HL-60 (cell line): ENCODE data around the gene PPP1R3C.
A peak's percentile ranks its signal among the peaks of the same experiment; 100 is the strongest.

Experiments used
- DNase-seq, 2 experiments: peaks; one replicate each; pipeline ENCODE4 v3.0.0-alpha.2; 2010 to 2020; ENCODE audit warnings: low read depth in 1 of 2, low spot score in 1 of 2
- H3K27ac ChIP-seq: fragments of 250-450 bp; sonication (Bioruptor Pico); replicated peaks from 2 replicates; pipeline ENCODE4 v1.5.1; 2020; ENCODE audit warnings: mild to moderate bottlenecking, moderate library complexity
- H3K27me3 ChIP-seq: fragments of 250-450 bp; sonication (Bioruptor Pico); 2 replicates; pipeline ENCODE4 v1.5.1; 2021; ENCODE audit warnings: mild to moderate bottlenecking, moderate library complexity; ENCODE audit not compliant: insufficient read depth, poor library complexity, severe bottlenecking
- H3K4me3 ChIP-seq: replicated peaks from 2 replicates; pipeline ENCODE4 v1.5.1; 2011; ENCODE audit warnings: mild to moderate bottlenecking, control low read depth, low read length; ENCODE audit not compliant: insufficient read depth
- CTCF ChIP-seq: IDR thresholded peaks from one replicate; pipeline ENCODE4 v1.5.1; 2011; ENCODE audit warnings: low read length, control low read depth, inconsistent platforms; ENCODE audit not compliant: insufficient read depth
- GABPA ChIP-seq: IDR thresholded peaks from 2 replicates; pipeline ENCODE4 v1.6.1; 2012; ENCODE audit warnings: low read depth
- POLR2AphosphoS5 ChIP-seq: IDR thresholded peaks from 2 replicates; pipeline ENCODE4 v1.6.1; 2012; ENCODE audit warnings: low read depth
- REST ChIP-seq: IDR thresholded peaks from 2 replicates; pipeline ENCODE4 v1.6.1; 2012; ENCODE audit warnings: low read depth; ENCODE audit not compliant: insufficient replicate concordance
- SPI1 ChIP-seq: IDR thresholded peaks from 2 replicates; pipeline ENCODE4 v1.6.1; 2012; ENCODE audit warnings: low read depth, mild to moderate bottlenecking, borderline replicate concordance
- long read RNA-seq: library from polyadenylated mRNA; unstranded; transcript quantifications from one replicate; pipeline ENCODE4 v2.0.0, GENCODE V29; 2020

Gene PPP1R3C
- long read RNA-seq: 0 reads

DNA sequence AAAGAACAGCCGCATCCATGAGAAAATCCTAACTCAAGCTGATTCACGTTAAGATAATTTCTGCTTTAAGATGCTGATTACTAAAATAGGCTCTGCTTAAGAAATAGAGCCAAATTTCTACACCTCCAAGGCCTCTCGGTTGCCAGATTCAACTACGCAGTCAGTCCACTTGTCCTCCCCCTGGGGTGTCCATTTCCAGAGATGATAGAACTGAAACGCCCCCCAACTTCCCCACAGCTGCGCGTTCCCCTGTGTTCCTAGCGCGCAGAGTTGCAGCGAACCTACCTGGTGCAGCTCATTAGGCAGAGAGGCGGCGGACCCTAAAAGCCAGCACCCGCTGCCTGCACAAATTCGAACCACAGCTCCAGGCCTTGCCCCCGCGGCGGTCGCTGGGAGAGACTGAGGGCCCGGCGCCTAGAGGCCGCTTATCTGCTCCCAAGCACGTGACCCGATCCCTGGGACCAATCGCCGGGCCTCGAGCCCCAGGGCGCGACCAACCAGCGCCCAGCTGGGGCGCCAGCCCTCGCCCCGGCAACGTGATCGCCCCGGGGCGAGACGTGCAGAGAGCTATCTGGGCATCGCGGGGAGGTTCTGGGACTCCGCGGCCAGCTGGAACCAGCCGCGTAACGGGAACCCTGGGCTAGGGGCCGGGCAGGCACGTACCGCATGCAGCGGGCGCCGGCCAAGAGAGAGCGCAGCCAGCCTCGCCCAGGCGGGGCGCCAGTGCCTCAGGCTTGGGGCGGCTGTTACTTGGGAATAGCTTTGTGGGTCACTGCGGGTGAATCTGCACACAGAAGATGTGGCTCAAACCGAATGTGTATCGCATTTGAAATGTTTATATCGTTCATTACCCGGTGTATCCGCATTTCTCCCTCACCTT is at the start of gene PPP1R3C:
TSS of gene PPP1R3C (minus strand) at position 401 of the 880 bp plus-strand sequence. CDS start at position 299, 102 bp downstream.
- TF ChIP-seq CTCF (no peak), SPI1 (no peak), REST (no peak), POLR2AphosphoS5 (no peak), GABPA (no peak)
- peak; percentile 14 to 33 for DNase-seq
- Histone ChIP-seq H3K27ac (no peak within 1 kb of the TSS), H3K4me3 (peak within 1 kb of the TSS; percentile 25), H3K27me3 (peaks cover 24% of the 10 kb centered on the region)

DNA sequence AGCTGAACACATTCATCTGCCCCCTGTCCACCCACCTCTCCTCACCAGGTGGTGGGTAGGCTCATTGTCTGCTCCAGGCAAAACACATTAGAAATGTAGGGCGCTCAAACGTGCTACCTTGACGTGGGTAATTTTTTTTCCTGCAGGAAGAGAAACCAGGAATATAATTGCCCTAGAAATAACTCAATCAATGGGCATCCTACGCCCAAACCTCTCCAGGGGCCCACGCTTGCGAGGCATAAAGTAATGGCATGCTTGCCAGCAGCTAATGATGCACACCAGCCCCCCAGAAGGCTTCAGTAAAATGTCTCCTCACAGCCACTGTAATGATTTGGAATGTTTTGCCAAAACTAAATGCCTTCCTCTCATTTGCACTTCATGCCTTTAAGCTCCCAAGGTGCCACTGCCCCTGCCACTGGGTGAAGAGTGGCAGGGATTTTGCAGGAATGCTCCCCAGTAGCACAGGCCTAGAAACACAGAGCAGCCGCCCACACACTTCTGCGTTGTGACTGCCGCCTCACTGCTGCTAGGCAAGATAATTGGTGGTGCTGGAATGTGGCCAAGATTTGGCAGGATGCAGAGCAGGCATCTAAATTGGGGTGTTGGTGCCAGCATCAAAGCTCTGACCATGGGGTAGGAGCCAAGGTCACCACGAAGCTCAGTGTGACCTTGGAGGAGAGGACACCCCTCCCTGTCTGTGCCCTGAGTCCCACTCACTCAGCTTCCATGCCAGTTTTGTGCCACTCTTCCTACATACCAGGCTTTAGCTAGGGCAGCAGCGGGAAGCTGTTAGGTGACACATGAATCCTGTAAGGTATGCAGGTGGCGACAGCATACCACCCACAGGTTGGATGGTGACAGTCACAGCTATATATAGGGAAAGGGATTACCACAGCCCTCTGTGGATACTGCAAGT is 48.7 kb upstream of the PPP1R3C start:
- H3K27ac ChIP-seq: no peak overlapping the region
- no peak overlapping the region for H3K4me3 ChIP-seq
- H3K27me3 ChIP-seq: no peaks in the 10 kb centered on the region
- no peak for DNase-seq
- no peak for TF ChIP-seq CTCF
- TF ChIP-seq POLR2AphosphoS5: no peak
- TF ChIP-seq GABPA: no peak
- no peak for TF ChIP-seq SPI1
- TF ChIP-seq REST: no peak

GRCh38 chr10:91680487-91680886 is 47.6 kb upstream of the PPP1R3C start:
- TF ChIP-seq CTCF: no peak
- TF ChIP-seq GABPA: no peak
- no peak for TF ChIP-seq POLR2AphosphoS5
- TF ChIP-seq SPI1: no peak
- TF ChIP-seq REST: no peak
- no peak overlapping the region for H3K27ac ChIP-seq

More at GRCh38 chr10:91680487-91680886, 47.6 kb upstream of the PPP1R3C start:
- Histone ChIP-seq H3K27me3 (no peaks in the 10 kb centered on the region), H3K4me3 (no peak overlapping the region)
- DNase-seq: no peak
